SK-N-MC (cell line): ENCODE results near the gene CCL27.
A peak's percentile ranks its signal among the peaks of the same experiment; 100 is the strongest.

Source experiments
- DNase-seq: peaks from one replicate; pipeline ENCODE4 v3.0.0-alpha.2; 2011; ENCODE audit warnings: low read depth, low spot score
- H3K27ac ChIP-seq: fragments of 200-600 bp; sonication (generic); 2 replicates; pipeline ENCODE4 v1.5.1; 2016; ENCODE audit warnings: mixed run types
- H3K36me3 ChIP-seq: fragments of 200-600 bp; sonication (generic); 2 replicates; pipeline ENCODE4 v1.6.1; 2017; ENCODE audit warnings: antibody characterized with exemption, low read length, mixed read lengths; ENCODE audit not compliant: insufficient read depth
- H3K4me3 ChIP-seq: fragments of 200-600 bp; sonication (generic); 2 replicates; pipeline ENCODE4 v1.5.1; 2016
- H3K9ac ChIP-seq: fragments of 200-600 bp; sonication (generic); 2 replicates; pipeline ENCODE4 v1.8.0; 2017; ENCODE audit warnings: mixed run types, mixed read lengths; ENCODE audit not compliant: insufficient read length
- H3K9me3 ChIP-seq: fragments of 200-600 bp; sonication (generic); 2 replicates; pipeline ENCODE4 v1.6.1; 2017; ENCODE audit warnings: low read depth, mild to moderate bottlenecking, antibody characterized with exemption, low read length, moderate library complexity, mixed read lengths
- EZH2 ChIP-seq: fragments of 200-600 bp; sonication (generic); IDR thresholded peaks from one replicate; pipeline ENCODE4 v1.6.1; 2017; ENCODE audit warnings: antibody characterized with exemption
- FOXP2 ChIP-seq: optimal IDR thresholded peaks from 2 replicates; pipeline ENCODE3; 2011; ENCODE audit warnings: mild to moderate bottlenecking, moderate library complexity; ENCODE audit not compliant: insufficient read depth; ENCODE audit errors: extremely low read length, control extremely low read depth
- POLR2AphosphoS5 ChIP-seq: IDR thresholded peaks from 2 replicates; pipeline ENCODE4 v1.6.1; 2012; ENCODE audit warnings: mild to moderate bottlenecking, low read depth, low read length, borderline replicate concordance

CCL27 gene

GRCh38 chr9:34669809-34670562, 7.5 kb upstream of the CCL27 start:
- TF ChIP-seq POLR2AphosphoS5: no peak
- TF ChIP-seq FOXP2: no peak
- TF ChIP-seq EZH2: no peak
- H3K9ac ChIP-seq: no peak overlapping the region
- H3K9me3 ChIP-seq: no peaks in the 10 kb centered on the region

GRCh38 chr9:34665381-34666250, 3.2 kb upstream of the CCL27 start:
- H3K4me3 ChIP-seq: peak overlapping the region; percentile 95
- DNase-seq: no peak
- no peaks in the 10 kb centered on the region for H3K9me3 ChIP-seq
- peak overlapping the region; percentile 93 for H3K9ac ChIP-seq
- TF ChIP-seq EZH2 (no peak), POLR2AphosphoS5 (peak; percentile 85), FOXP2 (no peak)
- H3K27ac ChIP-seq: peak overlapping the region; percentile 94
- H3K36me3 ChIP-seq: peaks cover 4% of the 10 kb centered on the region; the same call in 1 of the 2 replicates

More at GRCh38 chr9:34669809-34670562, 7.5 kb upstream of the CCL27 start:
- H3K36me3 ChIP-seq: no peaks in the 10 kb centered on the region
- no peak for DNase-seq
- H3K27ac ChIP-seq: no peak overlapping the region
- no peak overlapping the region for H3K4me3 ChIP-seq

- Histone ChIP-seq H3K4me3 (peak overlapping the region; percentile 95), H3K27ac (no peak overlapping the region), H3K9me3 (no peaks in the 10 kb centered on the region), H3K9ac (peak overlapping the region; percentile 58), H3K36me3 (peaks cover 8% of the 10 kb centered on the region; the same call in 1 of the 2 replicates)
- DNase-seq: no peak
- no peak for TF ChIP-seq EZH2
- no peak for TF ChIP-seq FOXP2
- TF ChIP-seq POLR2AphosphoS5: no peak; the same call in none of the 2 replicates
Measured at GRCh38 chr9:34665067-34665380, 2.6 kb upstream of the CCL27 start.

- H3K4me3 ChIP-seq: peak overlapping the region; percentile 95
- no peak for DNase-seq
- no peak overlapping the region for H3K27ac ChIP-seq
- no peak for TF ChIP-seq EZH2
- TF ChIP-seq FOXP2: no peak
- no peak for TF ChIP-seq POLR2AphosphoS5
- no peaks in the 10 kb centered on the region for H3K9me3 ChIP-seq
- peaks cover 14% of the 10 kb centered on the region; the same call in 1 of the 2 replicates for H3K36me3 ChIP-seq
- H3K9ac ChIP-seq: peak overlapping the region; percentile 58
Measured at GRCh38 chr9:34664281-34665066, 2.0 kb upstream of the CCL27 start.

- H3K4me3 ChIP-seq: no peak overlapping the region
- H3K9me3 ChIP-seq: no peaks in the 10 kb centered on the region
- TF ChIP-seq POLR2AphosphoS5: no peak
- no peak for TF ChIP-seq FOXP2
- no peak for TF ChIP-seq EZH2
- no peak for DNase-seq
- H3K36me3 ChIP-seq: peaks cover 14% of the 10 kb centered on the region; the same call in 1 of the 2 replicates
- no peak overlapping the region for H3K9ac ChIP-seq
- no peak overlapping the region for H3K27ac ChIP-seq
Measured at GRCh38 chr9:34663303-34663605, 797 bp upstream of the CCL27 start.

GRCh38 chr9:34659592-34660253, 2.7 kb downstream of the CCL27 start:
- DNase-seq: no peak
- H3K9me3 ChIP-seq: no peaks in the 10 kb centered on the region
- no peak overlapping the region for H3K27ac ChIP-seq
- H3K9ac ChIP-seq: no peak overlapping the region
- H3K4me3 ChIP-seq: no peak overlapping the region
- TF ChIP-seq POLR2AphosphoS5 (no peak), FOXP2 (no peak), EZH2 (no peak)
- peaks cover 14% of the 10 kb centered on the region; the same call in 1 of the 2 replicates for H3K36me3 ChIP-seq

GRCh38 chr9:34658461-34658860, 4.0 kb downstream of the CCL27 start:
- Histone ChIP-seq H3K9me3 (no peaks in the 10 kb centered on the region), H3K4me3 (no peak overlapping the region), H3K9ac (no peak overlapping the region), H3K36me3 (peaks cover 14% of the 10 kb centered on the region; the same call in 1 of the 2 replicates), H3K27ac (no peak overlapping the region)
- TF ChIP-seq EZH2 (no peak), POLR2AphosphoS5 (no peak), FOXP2 (no peak)
- no peak for DNase-seq

GRCh38 chr9:34656992-34657391, 5.5 kb downstream of the CCL27 start:
- TF ChIP-seq POLR2AphosphoS5: no peak
- TF ChIP-seq EZH2: no peak
- TF ChIP-seq FOXP2: no peak
- no peak for DNase-seq
- Histone ChIP-seq H3K4me3 (no peak overlapping the region), H3K27ac (no peak overlapping the region), H3K9me3 (no peaks in the 10 kb centered on the region), H3K9ac (no peak overlapping the region), H3K36me3 (peaks cover 14% of the 10 kb centered on the region; the same call in 1 of the 2 replicates)
